Left lung (tissue), 14 donors: Measurements from ENCODE around the gene TMBIM4. TPM values are rescaled to one million over a fixed set of nuclear protein-coding genes. Genes with fewer than 3 reads are reported as not detected.
"Not testable (repeated sequence)": the region's sequence is repeated elsewhere in the genome, so short reads cannot be mapped to it uniquely, and the experiment has no call there.

ENCODE experiments used
- ATAC-seq: fragments of 200-7000 bp; cut with Tn5 transposase; one replicate; pipeline ENCODE4 v1.9.1; 2020; ENCODE audit warnings: moderate library complexity
- DNase-seq, 4 donors: peaks; one replicate each; pipeline ENCODE4 v3.0.0-alpha.2; 2013 to 2020
- H3K27ac ChIP-seq, 2 donors: fragments of 200-600 bp; sonication (generic) in 1 of 2; one replicate each; pipeline versions ENCODE4 v1.5.0 to v1.8.0; 2020 to 2021
- H3K27me3 ChIP-seq, 2 donors: fragments of 200-600 bp; sonication (generic) in 1 of 2; one replicate each; pipeline versions ENCODE4 v1.5.0 to v1.8.0; 2020 to 2021
- H3K36me3 ChIP-seq, 2 donors: fragments of 200-600 bp; sonication (generic) in 1 of 2; one replicate each; pipeline versions ENCODE4 v1.5.0 to v1.8.0; 2020 to 2021
- H3K4me1 ChIP-seq, 2 donors: fragments of 200-600 bp; one replicate each; pipeline ENCODE4 v1.8.0; 2021
- H3K4me3 ChIP-seq, 2 donors: fragments of 200-600 bp; sonication (generic) in 1 of 2; one replicate each; pipeline versions ENCODE4 v1.5.0 to v1.8.0; 2020 to 2021; ENCODE audit warnings: mild to moderate bottlenecking in 1 of 2
- H3K9me3 ChIP-seq, 2 donors: fragments of 200-600 bp; sonication (generic) in 1 of 2; one replicate each; pipeline versions ENCODE4 v1.5.0 to v1.8.0; 2020 to 2021
- CTCF ChIP-seq, 2 donors: fragments of 200-600 bp; sonication (generic) in 1 of 2; IDR thresholded peaks; one replicate each; pipeline versions ENCODE4 v1.5.0 to v1.8.0; 2021; ENCODE audit warnings: antibody characterized with exemption in 2 of 2
- intact Hi-C, 2 donors: fragments of 100-400 bp; cut with DNase I; formaldehyde crosslinking; loops; one replicate each; pipeline versions ENCODE4 v1.11.2 to v1.14.2; 2022
- long read RNA-seq, 12 donors: library from polyadenylated mRNA in 2 of 12; unstranded in 2 of 12; transcript quantifications; one replicate each; pipeline ENCODE4 v2.0.0 and lab custom pipeline, GENCODE V29; 2019 to 2026
- polyA plus RNA-seq, 6 donors: library from polyadenylated mRNA; unstranded; fragments of 120-200 nt; gene quantifications; one replicate each; pipeline ENCODE4 v1.2.1, GENCODE V29; 2013; ENCODE audit not compliant: insufficient read length in 6 of 6
- total RNA-seq, 2 donors: library from RNA; stranded (reverse); fragmentation: NEBNext Ultra II Directional; extraction: Animal tissue kit (Norgen Biotek cat#: 25700); gene quantifications; one replicate each; pipeline ENCODE4 v1.2.1, GENCODE V29; 2021
- donor health status: DM: no; HTN: yes; CAD: no.
- donor health status: DM: no; HTN: no; CAD: no.

The TMBIM4 gene
- total RNA-seq (100 to 1,000 TPM; 150 to 152 TPM), polyA plus RNA-seq (100 to 1,000 TPM; 106 to 139 (median 113) TPM)
- long read RNA-seq, donor 1, transcript TMBIM4-206 (2 exons, 552 nt), result minor isoform, 10 of 136 reads
- long read RNA-seq, donor 1, transcript TMBIM4-203 (6 exons, 844 nt), result minor isoform, 6 of 136 reads
- long read RNA-seq, donor 1, transcript TMBIM4-202 (7 exons, 2,952 nt), result major isoform, 94 of 136 reads
- long read RNA-seq, donor 1, partial matches to known transcripts, result 22 of 136 reads
- long read RNA-seq, donor 1, other reads (novel, unspliced or antisense), result 0 of 136 reads
- long read RNA-seq, donor 2, transcript TMBIM4-202 (7 exons, 2,952 nt), result major isoform, 52 of 77 reads
- long read RNA-seq, donor 2, transcript TMBIM4-206 (2 exons, 552 nt), result minor isoform, 5 of 77 reads
- long read RNA-seq, donor 2, partial matches to known transcripts, result 15 of 77 reads
- long read RNA-seq, donor 2, other reads (novel, unspliced or antisense), result 0 of 77 reads
- long read RNA-seq, donor 3, transcript TMBIM4-202 (7 exons, 2,952 nt), result major isoform, 70 of 90 reads
- long read RNA-seq, donor 3, partial matches to known transcripts, result 17 of 90 reads
- long read RNA-seq, donor 3, other reads (novel, unspliced or antisense), result 0 of 90 reads
- long read RNA-seq, donor 4, transcript TMBIM4-202 (7 exons, 2,952 nt), result major isoform, 145 of 165 reads
- long read RNA-seq, donor 4, partial matches to known transcripts, result 3 of 165 reads
- long read RNA-seq, donor 4, other reads (novel, unspliced or antisense), result 13 of 165 reads
- long read RNA-seq, donor 5, transcript TMBIM4-202 (7 exons, 2,952 nt), result major isoform, 70 of 79 reads
- long read RNA-seq, donor 5, transcript TMBIM4-206 (2 exons, 552 nt), result minor isoform, 5 of 79 reads
- long read RNA-seq, donor 5, partial matches to known transcripts, result 0 of 79 reads
- long read RNA-seq, donor 5, other reads (novel, unspliced or antisense), result 0 of 79 reads
- long read RNA-seq, donor 6, transcript TMBIM4-202 (7 exons, 2,952 nt), result major isoform, 110 of 168 reads
- long read RNA-seq, donor 6, partial matches to known transcripts, result 46 of 168 reads
- long read RNA-seq, donor 6, other reads (novel, unspliced or antisense), result 0 of 168 reads
- long read RNA-seq, donor 7, transcript TMBIM4-202 (7 exons, 2,952 nt), result major isoform, 43 of 49 reads
- long read RNA-seq, donor 7, partial matches to known transcripts, result 0 of 49 reads
- long read RNA-seq, donor 7, other reads (novel, unspliced or antisense), result 0 of 49 reads
- long read RNA-seq, donor 8, transcript TMBIM4-202 (7 exons, 2,952 nt), result major isoform, 48 of 63 reads
- long read RNA-seq, donor 8, transcript TMBIM4-206 (2 exons, 552 nt), result minor isoform, 5 of 63 reads
- long read RNA-seq, donor 8, partial matches to known transcripts, result 7 of 63 reads
- long read RNA-seq, donor 8, other reads (novel, unspliced or antisense), result 0 of 63 reads
- long read RNA-seq, donor 9, partial matches to known transcripts, result 0 of 1 reads
- long read RNA-seq, donor 9, other reads (novel, unspliced or antisense), result 0 of 1 reads
- long read RNA-seq, donor 10, transcript TMBIM4-202 (7 exons, 2,952 nt), result major isoform, 171 of 192 reads
- long read RNA-seq, donor 10, partial matches to known transcripts, result 2 of 192 reads
- long read RNA-seq, donor 10, other reads (novel, unspliced or antisense), result 16 of 192 reads
- long read RNA-seq, donor 11, transcript TMBIM4-202 (7 exons, 2,952 nt), result major isoform, 56 of 87 reads
- long read RNA-seq, donor 11, partial matches to known transcripts, result 25 of 87 reads
- long read RNA-seq, donor 11, other reads (novel, unspliced or antisense), result 0 of 87 reads
- long read RNA-seq, donor 12, transcript TMBIM4-202 (7 exons, 2,952 nt), result major isoform, 56 of 61 reads
- long read RNA-seq, donor 12, partial matches to known transcripts, result 0 of 61 reads
- long read RNA-seq, donor 12, other reads (novel, unspliced or antisense), result 0 of 61 reads

- intact Hi-C loops, result no loop called here
- Histone ChIP-seq H3K27me3 (no peaks in the 10 kb centered on the region), H3K36me3 (peaks cover 0 to 5% of the 10 kb centered on the region in 2 donors), H3K4me3 (peak within 1 kb of the TSS; percentile 71 to 75), H3K4me1 (peaks cover 0 to 59% of the 10 kb centered on the region in 2 donors), H3K9me3 (peaks cover 0 to 2% of the 10 kb centered on the region in 2 donors), H3K27ac (peak within 1 kb of the TSS; percentile 99 to 100)
- peak; percentile 97 for ATAC-seq
- peak; percentile 41 to 61 for TF ChIP-seq CTCF (IDR thresholded peaks at IDR 0.05)
- DNase-seq, result peak; percentile 92 to 96 (median 94)
Observed at GRCh38 chr12:66169221-66170170, at the start of gene TMBIM4. TSS of gene TMBIM4 (minus strand) at chr12:66169996. CDS start at chr12:66169951, 45 bp downstream.

- DNase-seq (no peak), ATAC-seq (no peak)
- intact Hi-C loops, result no loop called here
- Histone ChIP-seq H3K4me3 (no peak overlapping the region), H3K36me3 (peaks cover 2 to 73% of the 10 kb centered on the region in 2 donors), H3K27ac (peak overlapping the region in 1 of 2 donors; percentile 63), H3K27me3 (no peaks in the 10 kb centered on the region), H3K4me1 (peaks cover 0 to 38% of the 10 kb centered on the region in 2 donors), H3K9me3 (peaks cover 0 to 3% of the 10 kb centered on the region in 2 donors)
- TF ChIP-seq CTCF (IDR thresholded peaks at IDR 0.05), result no peak
Observed at GRCh38 chr12:66217342-66217917, 47.6 kb upstream of the TMBIM4 start.

GRCh38 chr12:66213011-66213410, 43.2 kb upstream of the TMBIM4 start:
- H3K27me3 ChIP-seq, H3K9me3 ChIP-seq, intact Hi-C loops, ATAC-seq, H3K27ac ChIP-seq, H3K4me3 ChIP-seq, DNase-seq: not testable (repeated sequence)
- Histone ChIP-seq H3K4me1 (peaks cover 0 to 65% of the 10 kb centered on the region in 2 donors), H3K36me3 (peaks cover 3 to 63% of the 10 kb centered on the region in 2 donors)

GRCh38 chr12:66211573-66211972, 41.8 kb upstream of the TMBIM4 start:
- intact Hi-C loops, H3K27me3 ChIP-seq, H3K9me3 ChIP-seq, H3K4me3 ChIP-seq, DNase-seq, ATAC-seq: not testable (repeated sequence)
- Histone ChIP-seq H3K4me1 (peaks cover 0 to 55% of the 10 kb centered on the region in 2 donors), H3K36me3 (peaks cover 3 to 60% of the 10 kb centered on the region in 2 donors), H3K27ac (peak overlapping the region in 1 of 2 donors; percentile 60)
